ENCODE measurements around the gene BRDT. TPM values are rescaled to one million over a fixed set of nuclear protein-coding genes. Genes with fewer than 3 reads are reported as not detected.

BRDT gene
- total RNA-seq, 1 experiment from 2014 or later = not detected

DNA sequence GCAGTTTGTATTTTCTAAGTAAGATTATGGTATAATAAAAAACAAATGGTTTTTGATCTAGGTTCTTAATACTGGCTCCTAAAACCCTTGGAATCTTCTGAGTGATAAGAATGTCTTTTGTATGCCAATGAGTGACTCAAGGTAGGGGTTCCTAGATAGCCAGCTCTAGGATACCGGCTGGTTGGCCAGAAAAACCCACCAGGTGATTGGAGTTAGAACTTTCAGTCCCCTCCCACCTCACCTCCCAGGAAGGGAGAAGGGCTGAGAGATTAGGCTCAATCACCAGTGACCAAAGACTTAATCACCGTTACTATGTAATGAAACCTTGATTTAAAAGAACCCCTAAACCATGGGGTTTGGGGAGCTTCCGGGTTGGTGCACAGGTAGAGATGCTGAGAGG lies 8.7 kb upstream of the BRDT start:
- no TSS peak for BruUV-seq (replicated peaks)
- H3K4me1 ChIP-seq (ENCODE audit: insufficient read depth, low read length, poor library complexity, severe bottlenecking) = no peaks in the 10 kb centered on the region
- H3K27ac ChIP-seq (ENCODE audit: low read depth, low read length, poor library complexity, severe bottlenecking) = no peak overlapping the region
- no peak overlapping the region for H3K4me3 ChIP-seq (ENCODE audit: low read depth, low read length, poor library complexity, severe bottlenecking)
- DNase-seq (ENCODE audit: low spot score) = no peak
- TF ChIP-seq, protein P1, sequence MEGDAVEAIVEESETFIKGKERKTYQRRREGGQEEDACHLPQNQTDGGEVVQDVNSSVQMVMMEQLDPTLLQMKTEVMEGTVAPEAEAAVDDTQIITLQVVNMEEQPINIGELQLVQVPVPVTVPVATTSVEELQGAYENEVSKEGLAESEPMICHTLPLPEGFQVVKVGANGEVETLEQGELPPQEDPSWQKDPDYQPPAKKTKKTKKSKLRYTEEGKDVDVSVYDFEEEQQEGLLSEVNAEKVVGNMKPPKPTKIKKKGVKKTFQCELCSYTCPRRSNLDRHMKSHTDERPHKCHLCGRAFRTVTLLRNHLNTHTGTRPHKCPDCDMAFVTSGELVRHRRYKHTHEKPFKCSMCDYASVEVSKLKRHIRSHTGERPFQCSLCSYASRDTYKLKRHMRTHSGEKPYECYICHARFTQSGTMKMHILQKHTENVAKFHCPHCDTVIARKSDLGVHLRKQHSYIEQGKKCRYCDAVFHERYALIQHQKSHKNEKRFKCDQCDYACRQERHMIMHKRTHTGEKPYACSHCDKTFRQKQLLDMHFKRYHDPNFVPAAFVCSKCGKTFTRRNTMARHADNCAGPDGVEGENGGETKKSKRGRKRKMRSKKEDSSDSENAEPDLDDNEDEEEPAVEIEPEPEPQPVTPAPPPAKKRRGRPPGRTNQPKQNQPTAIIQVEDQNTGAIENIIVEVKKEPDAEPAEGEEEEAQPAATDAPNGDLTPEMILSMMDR (conservative IDR thresholded peaks at IDR 0.05; ENCODE audit: low read depth, low read length) = no peak
- TF ChIP-seq EZH2 (IDR thresholded peaks at IDR 0.05; ENCODE audit: borderline replicate concordance, low read depth, low read length, poor library complexity, severe bottlenecking) = no peak
- no peaks in the 10 kb centered on the region for H3K36me3 ChIP-seq (ENCODE audit: insufficient read depth, low read length, poor library complexity, severe bottlenecking)
- ChIA-PET CTCF (interaction anchor here (0.6 kb wide), 1 partner anchor 230 kb away, joined by 3 read pairs; no protein-coding TSS in a partner anchor), POLR2A (ENCODE audit: low non-redundant PET) (no interaction called here)
- no peaks in the 10 kb centered on the region for H3K9me3 ChIP-seq (ENCODE audit: low read depth, low read length, poor library complexity, severe bottlenecking)
- intact Hi-C loops (cut with micrococcal nuclease; ENCODE audit: unreplicated experiment) = no loop called here
- H3K27me3 ChIP-seq (replicated peaks; ENCODE audit: insufficient read depth, low read depth, low read length, poor library complexity) = no peaks in the 10 kb centered on the region

DNA sequence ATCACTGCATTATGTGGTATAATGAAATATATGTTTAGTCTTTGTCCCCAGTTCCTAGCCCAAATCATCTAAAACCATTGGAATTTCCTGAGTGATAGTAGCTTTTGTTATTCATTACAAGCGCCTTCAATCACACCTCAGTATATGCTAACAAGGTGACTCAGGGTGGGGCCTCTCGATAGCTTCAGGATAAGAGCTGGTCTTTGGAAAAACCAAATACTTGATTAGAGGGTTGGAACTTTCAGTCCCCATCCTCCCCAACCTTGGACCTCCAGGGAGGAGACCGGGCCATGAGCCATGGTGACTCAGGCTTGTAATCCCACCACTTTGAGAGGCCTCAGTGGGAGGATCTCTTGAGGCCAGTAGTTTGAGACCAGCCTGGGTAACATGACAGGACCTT lies 5.1 kb upstream of the BRDT start:
- DNase-seq (ENCODE audit: low spot score) = no peak
- no peaks in the 10 kb centered on the region for H3K27me3 ChIP-seq (replicated peaks; ENCODE audit: insufficient read depth, low read depth, low read length, poor library complexity)
- intact Hi-C loops (cut with micrococcal nuclease; ENCODE audit: unreplicated experiment) = no loop called here
- ChIA-PET CTCF (no interaction called here), POLR2A (ENCODE audit: low non-redundant PET) (no interaction called here)
- no peaks in the 10 kb centered on the region for H3K9me3 ChIP-seq (ENCODE audit: low read depth, low read length, poor library complexity, severe bottlenecking)
- BruUV-seq (replicated peaks) = no TSS peak
- H3K27ac ChIP-seq (ENCODE audit: low read depth, low read length, poor library complexity, severe bottlenecking) = no peak overlapping the region
- TF ChIP-seq, protein P1 (conservative IDR thresholded peaks at IDR 0.05; ENCODE audit: low read depth, low read length) = no peak
- no peaks in the 10 kb centered on the region for H3K36me3 ChIP-seq (ENCODE audit: insufficient read depth, low read length, poor library complexity, severe bottlenecking)
- H3K4me3 ChIP-seq (ENCODE audit: low read depth, low read length, poor library complexity, severe bottlenecking) = no peak overlapping the region
- H3K4me1 ChIP-seq (ENCODE audit: insufficient read depth, low read length, poor library complexity, severe bottlenecking) = no peaks in the 10 kb centered on the region

DNA sequence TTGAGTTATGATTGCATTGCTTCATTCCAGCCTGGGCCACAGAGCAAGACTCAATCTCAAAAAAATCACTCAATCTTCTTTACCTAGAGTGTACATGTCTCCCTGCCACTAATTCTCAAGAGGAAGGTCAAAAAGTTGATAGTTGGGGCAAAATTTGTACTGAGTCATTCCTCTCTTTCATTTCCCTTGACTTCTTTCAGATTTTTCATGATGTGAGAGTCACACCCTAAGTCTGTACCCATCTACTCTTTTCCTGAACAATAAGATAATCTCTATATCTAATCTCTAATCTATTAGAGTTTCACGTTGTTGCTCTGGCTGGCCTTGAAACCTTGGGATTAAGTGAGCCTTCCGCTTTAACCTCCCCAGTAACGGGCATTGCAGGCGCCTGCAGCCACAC lies 1.1 kb upstream of the BRDT start:
- Histone ChIP-seq H3K27ac (ENCODE audit: low read depth, low read length, poor library complexity, severe bottlenecking) (no peak overlapping the region), H3K4me3 (ENCODE audit: low read depth, low read length, poor library complexity, severe bottlenecking) (no peak overlapping the region), H3K36me3 (ENCODE audit: insufficient read depth, low read length, poor library complexity, severe bottlenecking) (no peaks in the 10 kb centered on the region), H3K4me1 (ENCODE audit: insufficient read depth, low read length, poor library complexity, severe bottlenecking) (no peaks in the 10 kb centered on the region), H3K9me3 (ENCODE audit: low read depth, low read length, poor library complexity, severe bottlenecking) (no peaks in the 10 kb centered on the region), H3K27me3 (replicated peaks; ENCODE audit: insufficient read depth, low read depth, low read length, poor library complexity) (no peaks in the 10 kb centered on the region)
- POLR2A ChIA-PET (ENCODE audit: low non-redundant PET) = no interaction called here
- TF ChIP-seq, protein P1 (conservative IDR thresholded peaks at IDR 0.05; ENCODE audit: low read depth, low read length) = no peak
- TF ChIP-seq EZH2 (IDR thresholded peaks at IDR 0.05; ENCODE audit: borderline replicate concordance, low read depth, low read length, poor library complexity, severe bottlenecking) = no peak
- DNase-seq (ENCODE audit: low spot score) = no peak
- CTCF ChIA-PET = no interaction called here
- intact Hi-C loops (cut with micrococcal nuclease; ENCODE audit: unreplicated experiment) = no loop called here
- BruUV-seq (replicated peaks) = no TSS peak
